ENCODE results near the gene KIRREL3.

KIRREL3 gene

DNA sequence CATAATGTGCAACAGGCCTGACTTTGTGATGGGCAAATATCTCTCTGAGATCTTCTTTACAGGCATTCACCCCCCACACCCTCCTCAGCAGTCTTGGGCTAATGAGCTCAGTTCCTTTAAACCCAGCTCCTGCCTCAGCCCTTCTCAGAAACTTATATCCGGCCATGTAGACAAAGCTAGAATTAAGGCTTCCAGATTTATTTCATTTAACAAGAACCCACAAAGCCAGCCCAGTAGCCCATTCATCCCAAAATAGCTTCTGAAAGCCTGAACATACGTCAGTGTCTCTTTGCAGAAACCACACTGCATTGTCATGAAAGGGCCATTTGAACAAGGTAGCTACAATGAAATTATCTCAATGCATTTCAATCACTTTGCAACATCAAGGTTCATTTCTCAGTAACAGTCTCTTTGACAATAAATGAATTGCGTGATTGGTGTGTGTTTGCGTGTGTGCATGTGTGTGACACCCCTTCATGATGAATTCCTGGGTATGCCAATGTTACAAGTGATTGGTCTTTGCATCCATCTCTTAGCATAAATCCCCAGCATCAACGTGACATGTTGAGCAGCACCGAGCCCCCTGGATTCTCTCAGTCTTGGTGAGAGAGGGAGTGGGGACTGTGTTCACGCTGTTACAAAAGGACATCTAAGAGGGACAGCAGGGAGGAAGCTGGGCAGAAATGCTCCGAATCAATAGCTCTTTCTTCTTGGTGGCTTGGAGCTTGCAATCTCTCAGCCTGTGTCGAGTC lies 299.6 kb downstream of the KIRREL3 start:
- DNase-seq, result no peak

GRCh38 chr11:126698576-126698975 lies 302.0 kb downstream of the KIRREL3 start:
- DNase-seq, result no peak

DNA sequence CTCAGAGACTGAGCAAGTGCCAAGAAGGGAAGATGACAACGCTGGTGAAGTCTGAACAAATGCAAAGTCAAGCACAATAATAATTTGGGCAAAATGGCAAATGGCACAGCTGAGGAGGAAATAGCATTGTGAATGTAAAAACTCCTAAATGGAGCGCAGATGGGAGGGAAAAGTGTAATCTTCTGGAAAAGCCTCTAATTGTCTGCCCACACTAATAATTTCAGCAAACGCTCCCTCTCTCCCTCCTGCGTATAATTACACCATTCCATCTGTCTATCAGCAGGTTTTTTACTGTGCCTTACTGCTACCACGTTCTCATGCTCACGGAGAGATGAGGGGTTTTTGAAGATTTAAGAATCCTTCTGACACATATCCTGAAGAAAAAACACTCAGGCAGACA lies 302.6 kb downstream of the KIRREL3 start:
- no peak for DNase-seq

DNA sequence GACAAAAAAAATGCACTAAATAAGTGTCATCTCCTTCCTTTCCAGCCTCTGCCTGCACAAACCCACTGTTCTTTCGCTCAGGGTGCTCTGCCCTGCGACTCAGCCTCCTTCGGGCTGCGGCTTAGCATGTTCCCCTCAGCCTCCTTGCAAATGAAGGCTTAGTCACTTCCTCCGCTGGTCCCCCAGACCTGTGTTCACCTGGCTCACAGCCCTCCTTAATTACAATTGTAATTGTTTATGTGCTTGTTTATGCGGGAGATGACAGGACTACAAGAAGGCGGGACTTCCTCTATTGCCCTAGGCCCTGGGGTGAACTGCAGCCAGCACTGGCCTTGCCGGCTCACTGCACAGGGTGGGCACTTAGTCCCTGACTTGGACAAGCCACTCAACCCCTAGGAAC lies 303.6 kb downstream of the KIRREL3 start:
- DNase-seq, result no peak

- DNase-seq, result no peak
These were observed 305.3 kb downstream of the KIRREL3 start for GRCh38 chr11:126695293-126695692.

- no peak for DNase-seq
These were observed 306.4 kb downstream of the KIRREL3 start for GRCh38 chr11:126694065-126694625.

GRCh38 chr11:126687477-126687876 lies 313.1 kb downstream of the KIRREL3 start:
- no peak for DNase-seq

GRCh38 chr11:126686938-126687337 lies 313.6 kb downstream of the KIRREL3 start:
- no peak for DNase-seq

DNA sequence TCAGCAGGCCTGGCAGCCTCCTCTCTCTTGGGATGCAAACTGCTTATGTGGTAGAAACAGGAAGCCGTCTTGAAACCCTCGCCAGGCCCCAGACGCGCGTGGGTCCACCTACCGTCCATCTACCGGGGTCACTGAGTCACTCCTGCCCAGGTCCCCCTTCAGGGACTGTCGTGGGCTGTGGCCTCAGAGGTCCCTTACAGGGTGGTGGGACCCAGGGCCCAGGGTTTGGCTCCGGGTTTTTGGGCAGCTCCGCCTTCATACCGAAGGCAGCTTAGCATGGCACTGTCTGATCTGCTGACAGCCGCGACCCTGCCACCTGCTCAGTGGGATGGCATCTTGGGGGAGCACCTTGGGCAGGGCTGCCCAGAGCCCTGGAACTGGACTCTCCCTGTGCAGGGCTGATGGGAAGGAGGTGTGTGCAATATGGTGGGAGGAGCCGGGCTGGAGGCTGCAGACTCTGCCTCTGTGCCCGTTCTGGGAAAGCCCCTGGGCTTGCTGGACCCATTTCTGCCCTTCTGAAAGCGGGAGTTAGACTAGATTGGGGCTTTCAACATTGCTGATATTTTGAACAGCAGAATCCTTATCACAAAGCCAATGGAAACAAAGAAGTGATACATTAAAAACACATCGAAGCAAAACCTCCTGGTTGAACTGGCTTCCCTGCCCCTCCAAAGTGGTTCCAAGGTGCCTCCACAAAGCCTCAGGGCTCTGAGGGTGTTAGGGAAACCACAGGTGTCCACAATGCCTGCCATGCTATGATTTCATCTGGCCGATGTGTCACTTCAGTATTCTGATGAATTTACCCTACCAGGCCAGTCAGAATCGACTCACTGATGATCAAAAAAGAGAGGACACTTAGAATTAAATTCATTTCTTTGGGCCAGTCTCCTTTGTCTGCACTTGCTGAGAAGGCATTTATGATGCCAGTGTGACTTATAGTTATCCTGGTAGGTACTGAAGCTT lies 316.5 kb downstream of the KIRREL3 start:
- DNase-seq, result no peak

GRCh38 chr11:126682590-126682989 lies 318.0 kb downstream of the KIRREL3 start:
- no peak for DNase-seq

DNA sequence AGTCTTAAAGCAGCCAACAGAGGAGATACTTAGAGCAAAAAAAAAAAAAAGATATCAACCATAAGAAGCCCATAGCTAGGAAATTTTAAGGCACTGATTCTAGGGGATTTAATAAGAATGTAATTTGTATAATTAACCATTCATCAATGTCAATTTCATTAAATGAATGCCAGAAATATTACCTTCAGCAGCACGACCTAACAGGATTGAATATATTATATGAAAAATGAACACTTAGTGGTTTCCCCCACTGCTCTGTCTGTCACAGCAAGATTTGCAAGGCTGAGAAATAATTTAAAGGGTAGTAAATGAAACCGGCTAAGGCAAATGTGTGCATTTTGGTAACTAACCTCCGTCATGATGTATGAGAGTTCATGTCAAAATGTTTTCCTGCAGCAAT lies 319.9 kb downstream of the KIRREL3 start:
- DNase-seq, result no peak

DNA sequence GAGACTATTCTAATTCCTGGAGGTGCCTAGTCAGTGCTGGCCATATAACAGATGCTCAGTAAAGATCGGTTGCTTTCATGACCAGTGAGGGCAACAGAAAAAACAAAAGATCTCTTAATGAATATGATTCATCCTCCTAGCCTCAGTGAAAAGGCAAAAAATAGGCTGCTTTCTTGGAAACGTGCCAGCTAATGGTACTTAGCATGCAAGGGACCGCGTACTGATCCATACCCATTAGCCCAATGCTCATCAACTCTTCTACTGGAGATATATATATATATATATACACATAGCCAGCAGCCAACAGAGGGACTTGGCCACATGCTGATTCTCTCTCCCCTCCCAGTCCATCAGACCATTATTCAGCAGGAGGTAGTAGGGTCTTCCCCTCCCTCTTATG lies 320.4 kb downstream of the KIRREL3 start:
- no peak for DNase-seq

GRCh38 chr11:126679033-126679432 lies 321.5 kb downstream of the KIRREL3 start:
- DNase-seq, result no peak

- DNase-seq, result no peak
These were observed 324.0 kb downstream of the KIRREL3 start for GRCh38 chr11:126676536-126676935.

DNA sequence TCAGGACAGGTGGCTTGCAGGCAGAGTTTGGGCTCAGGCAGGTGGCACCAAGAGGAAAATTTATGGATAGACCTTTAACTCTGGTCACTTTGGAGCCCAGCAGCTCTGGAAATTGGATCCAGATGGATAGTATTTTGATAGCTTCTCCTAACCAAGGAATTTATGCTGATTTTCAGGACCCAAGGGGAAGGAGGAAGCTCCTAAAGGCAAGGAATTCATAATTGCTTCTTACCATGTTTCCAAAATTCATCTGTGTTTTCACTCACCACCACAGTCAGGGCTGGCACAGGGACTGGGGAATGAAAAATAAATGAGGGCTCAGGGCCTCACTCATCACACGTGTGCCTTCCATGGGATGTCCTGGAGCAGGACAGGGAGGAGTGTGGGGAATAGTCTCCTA lies 327.3 kb downstream of the KIRREL3 start:
- DNase-seq, result no peak

DNA sequence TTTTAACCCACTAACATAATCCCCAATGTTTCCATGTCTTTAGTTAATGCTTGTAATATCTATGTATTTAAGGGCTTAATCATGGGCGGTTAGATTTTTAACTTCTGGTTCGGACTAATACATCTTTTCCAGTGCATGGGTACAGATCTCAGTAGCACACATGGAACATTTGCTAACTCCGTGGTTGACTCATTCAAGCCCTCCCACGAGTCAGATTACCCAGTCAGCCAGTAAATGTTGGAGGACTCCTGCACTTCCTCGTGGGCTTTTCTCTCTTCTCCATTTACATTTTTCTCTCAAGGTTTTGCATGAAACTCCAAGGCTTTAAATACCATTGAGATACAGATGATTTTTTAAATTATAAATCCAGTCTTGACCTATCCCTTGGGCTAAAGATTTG lies 331.2 kb downstream of the KIRREL3 start:
- DNase-seq, result no peak

GRCh38 chr11:126664643-126665042 lies 335.9 kb downstream of the KIRREL3 start:
- no peak for DNase-seq

DNA sequence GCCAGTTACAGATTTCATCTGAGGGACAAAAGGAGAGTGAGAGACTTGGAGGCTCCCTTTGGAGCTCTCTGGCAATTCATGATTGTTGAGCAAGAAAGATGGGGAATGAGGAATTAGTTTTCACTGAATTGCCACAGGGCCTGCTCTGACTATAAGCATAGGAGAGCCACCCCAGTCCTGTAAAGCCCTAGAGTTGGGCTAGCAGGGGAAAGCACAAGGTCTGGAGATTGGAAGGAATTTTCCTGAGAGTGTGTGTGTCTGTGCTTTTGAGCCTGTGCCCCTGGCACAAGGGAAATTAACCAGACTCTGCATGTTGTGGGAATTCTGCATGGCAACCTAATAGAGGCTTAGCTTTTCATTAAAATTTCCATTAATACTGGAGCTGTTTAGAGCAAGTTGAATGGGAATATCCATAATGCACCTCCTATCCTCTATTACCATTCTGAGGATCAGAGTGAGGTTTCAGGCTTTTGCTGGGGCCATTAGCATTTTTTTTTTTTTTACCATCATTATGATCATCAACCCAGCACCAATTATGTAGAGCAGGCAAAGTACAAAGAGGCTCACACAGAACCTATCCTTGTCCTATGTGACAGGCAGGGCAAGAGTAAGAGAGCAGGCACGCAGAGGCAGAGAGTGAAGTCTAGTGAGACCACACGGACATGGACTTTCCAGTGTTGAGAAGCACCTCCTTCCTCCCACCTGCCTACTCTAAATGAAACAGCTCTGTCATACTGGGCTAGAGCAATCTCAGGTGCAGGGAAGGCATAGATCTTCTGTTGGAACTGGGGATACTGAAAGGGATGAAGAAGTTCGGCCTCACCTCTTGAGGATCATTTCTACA lies 336.6 kb downstream of the KIRREL3 start:
- no peak for DNase-seq

- DNase-seq, result no peak
These were observed 338.4 kb downstream of the KIRREL3 start for GRCh38 chr11:126662035-126662790.

DNA sequence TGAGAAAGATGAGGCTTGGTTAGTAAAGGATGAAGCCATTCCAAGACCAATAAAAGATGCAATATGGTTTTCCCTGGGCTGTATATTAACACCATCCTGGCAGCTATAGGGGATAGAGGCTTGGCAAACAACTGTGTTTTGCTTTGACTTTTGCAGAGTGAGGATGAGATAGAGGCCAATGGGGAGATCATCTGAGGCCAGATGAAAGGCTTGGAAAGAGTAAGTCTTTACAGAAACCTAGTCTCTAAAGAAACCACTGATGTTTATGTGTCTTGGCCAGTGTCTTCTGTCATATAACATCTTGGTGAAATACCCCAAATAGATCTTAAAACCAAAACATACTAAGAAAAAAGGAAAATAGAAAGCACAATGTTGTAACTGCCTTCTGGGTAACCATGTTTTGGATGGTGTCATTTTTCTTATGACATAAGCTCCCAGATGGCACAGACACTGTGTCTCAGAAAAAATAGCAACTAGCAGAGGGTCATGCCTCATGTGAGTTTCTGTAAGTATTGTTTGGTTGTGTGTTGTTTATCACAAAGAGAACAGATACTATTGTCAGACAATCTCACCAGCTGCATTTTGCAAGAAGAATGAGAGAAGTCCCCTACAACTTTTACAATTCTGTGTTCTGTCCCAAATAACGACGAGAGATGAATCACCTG lies 339.7 kb downstream of the KIRREL3 start:
- DNase-seq, result no peak

GRCh38 chr11:126660321-126660720 lies 340.2 kb downstream of the KIRREL3 start:
- DNase-seq, result no peak

Measured in NCI-H510A (cell line).